Peyer's patch (tissue), 4 donors: ENCODE data around the gene GPR25.

Source experiments
- CTCF ChIP-seq, 6 experiments: fragments of 450-650 bp in 4 of 6; fragments of 200-600 bp in 2 of 6; sonication (generic) in 1 of 6; IDR thresholded peaks; one replicate each; pipeline ENCODE4 v1.5.1; 2017 to 2019; ENCODE audit warnings: antibody characterized with exemption in 6 of 6, mild to moderate bottlenecking in 3 of 6, moderate library complexity in 1 of 6
- POLR2A ChIP-seq, 2 donors: fragments of 450-650 bp; IDR thresholded peaks; one replicate each; pipeline ENCODE4 v1.5.1; 2017; ENCODE audit warnings: antibody characterized with exemption in 2 of 2, mild to moderate bottlenecking in 2 of 2, moderate library complexity in 2 of 2

DNA sequence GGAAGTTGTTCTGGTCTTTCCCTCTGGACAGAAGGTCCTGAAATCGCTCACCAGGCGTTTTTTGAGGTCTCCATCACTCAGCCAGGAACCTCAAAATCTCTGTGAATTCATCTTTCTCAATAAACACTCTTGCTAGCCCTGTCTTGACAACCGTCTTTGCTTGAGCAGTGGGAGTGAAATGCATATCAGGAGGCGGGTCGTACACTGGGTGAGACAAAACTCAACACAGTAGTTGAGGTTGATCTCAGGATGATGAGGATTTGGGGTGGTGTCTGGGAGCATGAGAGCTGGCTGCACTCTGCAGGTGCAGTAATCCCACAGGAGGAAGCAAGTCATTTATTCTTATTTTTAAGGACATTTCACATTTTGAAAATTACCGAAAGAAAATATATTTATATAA is 1.9 kb downstream of the GPR25 start:
- TF ChIP-seq CTCF (IDR thresholded peaks at IDR 0.05) (no peak), POLR2A (IDR thresholded peaks at IDR 0.05) (no peak)
